DOHH2 (cell line): ENCODE measurements around the gene TMEM161B.
"Not testable (repeated sequence)": the region's sequence is repeated elsewhere in the genome, so short reads cannot be mapped to it uniquely, and the experiment has no call there.

ENCODE experiments used
- H3F3A ChIP-seq: fragments of 200-600 bp; sonication (generic), shearing (Covaris generic); 2 replicates; pipeline ENCODE4 v1.6.0; 2016; ENCODE audit warnings: antibody characterized with exemption, mild to moderate bottlenecking; ENCODE audit not compliant: control insufficient read depth, insufficient read depth
- H3K27ac ChIP-seq: fragments of 200-600 bp; sonication (generic); 2 replicates; pipeline ENCODE4 v1.5.1; 2014; ENCODE audit warnings: low read depth, mild to moderate bottlenecking, low read length, moderate library complexity
- H3K27me3 ChIP-seq: fragments of 200-600 bp; sonication (generic); 2 replicates; pipeline ENCODE4 v1.6.1; 2014; ENCODE audit warnings: mild to moderate bottlenecking, low read length, mixed read lengths; ENCODE audit not compliant: control insufficient read depth
- H3K36me3 ChIP-seq: fragments of 200-600 bp; sonication (generic); 2 replicates; pipeline ENCODE4 v1.6.1; 2014; ENCODE audit warnings: mild to moderate bottlenecking, low read length, moderate library complexity, mixed read lengths; ENCODE audit not compliant: control insufficient read depth
- H3K4me1 ChIP-seq: fragments of 200-600 bp; sonication (generic); 2 replicates; pipeline ENCODE4 v1.6.1; 2014; ENCODE audit warnings: mild to moderate bottlenecking, low read length, mixed read lengths; ENCODE audit not compliant: control insufficient read depth
- H3K4me2 ChIP-seq: fragments of 200-600 bp; sonication (generic); 2 replicates; pipeline ENCODE4 v1.6.0; 2014; ENCODE audit warnings: mild to moderate bottlenecking, low read length, moderate library complexity
- H3K4me3 ChIP-seq: fragments of 200-600 bp; sonication (generic); 2 replicates; pipeline ENCODE4 v1.5.1; 2014; ENCODE audit warnings: mild to moderate bottlenecking, low read length, mixed read lengths
- H3K79me2 ChIP-seq: fragments of 200-600 bp; sonication (generic); 2 replicates; pipeline ENCODE4 v1.6.1; 2014; ENCODE audit warnings: mild to moderate bottlenecking, low read length, mixed read lengths; ENCODE audit not compliant: control insufficient read depth
- H3K9me2 ChIP-seq: fragments of 200-600 bp; sonication (generic); replicated peaks from 2 replicates; pipeline ENCODE4 v1.6.1; 2014; ENCODE audit warnings: mild to moderate bottlenecking, low read length, mixed read lengths; ENCODE audit not compliant: control insufficient read depth
- H3K9me3 ChIP-seq: fragments of 200-600 bp; sonication (generic); 2 replicates; pipeline ENCODE4 v1.6.1; 2014; ENCODE audit warnings: antibody characterized with exemption, low read length, mixed read lengths; ENCODE audit not compliant: control insufficient read depth, insufficient read depth
- H4K20me1 ChIP-seq: fragments of 200-600 bp; sonication (generic); 2 replicates; pipeline ENCODE4 v1.6.0; 2014; ENCODE audit warnings: low read depth, mild to moderate bottlenecking, antibody characterized with exemption, low read length, moderate library complexity; ENCODE audit not compliant: control insufficient read depth, insufficient read depth
- CTCF ChIP-seq: fragments of 200-600 bp; sonication (generic); IDR thresholded peaks from one replicate; pipeline ENCODE4 v1.5.1; 2014; ENCODE audit warnings: antibody characterized with exemption, mild to moderate bottlenecking, low read depth, low read length; ENCODE audit not compliant: poor library complexity, severe bottlenecking
- EZH2phosphoT487 ChIP-seq: fragments of 200-600 bp; sonication (generic); IDR thresholded peaks from 2 replicates; pipeline ENCODE4 v1.6.1; 2017; ENCODE audit warnings: borderline replicate concordance, mild to moderate bottlenecking, antibody characterized with exemption, low read length, moderate library complexity, mixed read lengths

Gene TMEM161B

GRCh38 chr5:88195636-88196035, 73.0 kb downstream of the TMEM161B start:
- Histone ChIP-seq H3K9me3 (no peaks in the 10 kb centered on the region), H3K27ac (no peak overlapping the region), H3K4me3 (no peak overlapping the region), H3K4me1 (no peaks in the 10 kb centered on the region), H3K9me2 (no peaks in the 10 kb centered on the region), H3K27me3 (no peaks in the 10 kb centered on the region), H3K79me2 (no peaks in the 10 kb centered on the region), H3K36me3 (peaks cover 47% of the 10 kb centered on the region), H3F3A (no peaks in the 10 kb centered on the region), H3K4me2 (no peak overlapping the region), H4K20me1 (no peaks in the 10 kb centered on the region)
- TF ChIP-seq EZH2phosphoT487 (no peak), CTCF (no peak)

GRCh38 chr5:88193896-88194295, 74.7 kb downstream of the TMEM161B start:
- TF ChIP-seq CTCF: no peak
- no peak for TF ChIP-seq EZH2phosphoT487
- H4K20me1 ChIP-seq: no peaks in the 10 kb centered on the region
- H3K4me1 ChIP-seq: no peaks in the 10 kb centered on the region
- H3K9me3 ChIP-seq: peaks cover 10% of the 10 kb centered on the region; the same call in 1 of the 2 replicates
- H3K4me2 ChIP-seq: no peak overlapping the region
- no peak overlapping the region for H3K27ac ChIP-seq
- no peaks in the 10 kb centered on the region for H3K79me2 ChIP-seq
- peaks cover 33% of the 10 kb centered on the region for H3K36me3 ChIP-seq
- H3F3A ChIP-seq: no peaks in the 10 kb centered on the region
- no peak overlapping the region for H3K4me3 ChIP-seq
- H3K27me3 ChIP-seq: no peaks in the 10 kb centered on the region
- H3K9me2 ChIP-seq: no peaks in the 10 kb centered on the region

- Histone ChIP-seq H3K9me3 (peaks cover 15% of the 10 kb centered on the region; the same call in 1 of the 2 replicates), H3F3A (no peaks in the 10 kb centered on the region), H3K79me2 (no peaks in the 10 kb centered on the region), H3K4me1 (no peaks in the 10 kb centered on the region), H3K36me3 (peaks cover 13% of the 10 kb centered on the region), H3K27ac (no peak overlapping the region), H3K4me3 (no peak overlapping the region), H4K20me1 (no peaks in the 10 kb centered on the region), H3K4me2 (no peak overlapping the region), H3K27me3 (no peaks in the 10 kb centered on the region), H3K9me2 (no peaks in the 10 kb centered on the region)
- TF ChIP-seq EZH2phosphoT487 (no peak), CTCF (no peak)
Observed at GRCh38 chr5:88190106-88190834, 78.4 kb downstream of the TMEM161B start.

GRCh38 chr5:88189484-88189883, 79.2 kb downstream of the TMEM161B start:
- H3K9me3 ChIP-seq: peaks cover 15% of the 10 kb centered on the region; the same call in 1 of the 2 replicates
- H3K4me2 ChIP-seq, H3K9me2 ChIP-seq, H3K27ac ChIP-seq, H3K4me1 ChIP-seq, H3K79me2 ChIP-seq, H3K36me3 ChIP-seq, H4K20me1 ChIP-seq, H3K27me3 ChIP-seq, H3F3A ChIP-seq, H3K4me3 ChIP-seq: not testable (repeated sequence)
